Keratinocyte (primary cell): ENCODE data around the gene CLDN11.

ENCODE experiments used
- EZH2 ChIP-seq: IDR thresholded peaks from one replicate; pipeline ENCODE4 v1.6.1; 2012; ENCODE audit warnings: inconsistent platforms, mild to moderate bottlenecking, low read length, moderate library complexity
- TF ChIP-seq, protein P1 (sequence below), 3 experiments: IDR thresholded peaks in 1 of 3; conservative IDR thresholded peaks in 1 of 3; optimal IDR thresholded peaks in 1 of 3; 2 replicates in 2 of 3; 3 replicates in 1 of 3; pipeline versions ENCODE3 to v1.5.1; 2011; ENCODE audit warnings: low read length in 3 of 3, mild to moderate bottlenecking in 3 of 3, moderate library complexity in 2 of 3, control low read depth in 1 of 3, inconsistent platforms in 1 of 3; ENCODE audit not compliant: insufficient read depth in 2 of 3; ENCODE audit errors: extremely low read depth in 1 of 3

DNA sequence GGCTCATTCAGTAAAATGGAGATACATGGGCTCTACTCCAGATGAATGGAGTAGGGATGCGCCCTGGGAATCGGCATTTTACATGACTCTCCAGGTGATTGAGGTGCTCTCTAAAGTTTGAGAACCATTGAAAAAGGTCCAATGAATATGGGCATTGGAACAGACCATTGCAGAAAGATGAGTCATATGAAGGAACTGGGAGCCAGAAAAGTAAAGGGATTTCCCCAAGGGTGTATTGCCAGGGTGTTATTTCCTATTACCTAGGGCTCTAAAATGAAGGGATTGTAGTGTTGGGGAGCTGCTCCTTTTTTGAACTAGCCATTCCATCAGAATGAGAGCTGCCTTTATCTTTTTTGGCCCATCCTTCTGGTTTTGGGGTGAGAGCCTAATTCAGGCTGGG is 21.7 kb downstream of the CLDN11 start:
- TF ChIP-seq, protein P1, sequence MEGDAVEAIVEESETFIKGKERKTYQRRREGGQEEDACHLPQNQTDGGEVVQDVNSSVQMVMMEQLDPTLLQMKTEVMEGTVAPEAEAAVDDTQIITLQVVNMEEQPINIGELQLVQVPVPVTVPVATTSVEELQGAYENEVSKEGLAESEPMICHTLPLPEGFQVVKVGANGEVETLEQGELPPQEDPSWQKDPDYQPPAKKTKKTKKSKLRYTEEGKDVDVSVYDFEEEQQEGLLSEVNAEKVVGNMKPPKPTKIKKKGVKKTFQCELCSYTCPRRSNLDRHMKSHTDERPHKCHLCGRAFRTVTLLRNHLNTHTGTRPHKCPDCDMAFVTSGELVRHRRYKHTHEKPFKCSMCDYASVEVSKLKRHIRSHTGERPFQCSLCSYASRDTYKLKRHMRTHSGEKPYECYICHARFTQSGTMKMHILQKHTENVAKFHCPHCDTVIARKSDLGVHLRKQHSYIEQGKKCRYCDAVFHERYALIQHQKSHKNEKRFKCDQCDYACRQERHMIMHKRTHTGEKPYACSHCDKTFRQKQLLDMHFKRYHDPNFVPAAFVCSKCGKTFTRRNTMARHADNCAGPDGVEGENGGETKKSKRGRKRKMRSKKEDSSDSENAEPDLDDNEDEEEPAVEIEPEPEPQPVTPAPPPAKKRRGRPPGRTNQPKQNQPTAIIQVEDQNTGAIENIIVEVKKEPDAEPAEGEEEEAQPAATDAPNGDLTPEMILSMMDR (optimal IDR thresholded peaks at IDR 0.05 in 1 of 3, IDR thresholded peaks at IDR 0.05 in 1 of 3, conservative IDR thresholded peaks at IDR 0.05 in 1 of 3; ENCODE audit: extremely low read depth in 1 of 3, insufficient read depth in 2 of 3, low read length in 3 of 3) = no peak
- no peak for TF ChIP-seq EZH2
